Measurements from ENCODE around the gene OR52E4. TPM values are rescaled to one million over a fixed set of nuclear protein-coding genes. Genes with fewer than 3 reads are reported as not detected.

OR52E4 gene
- total and polyA plus RNA-seq, 10 of the 15 experiments (the other 5 are each of a cell fraction or from before 2014, with no cell fraction given), result not detected

DNA sequence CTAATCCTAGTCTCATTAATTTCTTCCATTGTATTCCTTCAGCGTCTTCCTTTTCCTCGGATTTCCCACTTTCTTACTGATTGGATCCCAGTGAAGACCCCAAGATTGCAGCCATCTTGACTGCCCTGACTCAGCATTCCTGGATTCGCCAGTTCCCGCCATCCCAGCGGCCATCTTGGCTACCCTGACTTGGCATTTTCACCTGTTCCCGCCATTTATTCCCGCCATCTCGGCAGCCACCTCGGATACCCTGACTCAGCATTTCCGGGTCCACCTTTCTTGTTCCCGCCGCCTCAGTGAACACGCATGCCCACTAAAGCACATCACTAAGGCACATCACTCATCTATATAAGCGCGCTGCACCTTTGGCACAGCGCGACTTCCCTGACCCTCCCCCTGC is 47.8 kb downstream of the OR52E4 start:
- Histone ChIP-seq H3K27me3 (replicated peaks in 1 of 2; ENCODE audit: control insufficient read depth in 2 of 2, insufficient read depth in 2 of 2, low read length in 1 of 2) (no peaks in the 10 kb centered on the region), H3K9ac (ENCODE audit: control insufficient read depth, insufficient read depth, low read length) (no peak overlapping the region), H3K36me3 (ENCODE audit: control insufficient read depth in 2 of 2, insufficient read depth in 2 of 2, low read length in 1 of 2) (no peaks in the 10 kb centered on the region), H3K27ac (ENCODE audit: control insufficient read depth, insufficient read depth) (no peak overlapping the region), H3K4me3 (no peak overlapping the region), H3K9me3 (replicated peaks; ENCODE audit: control insufficient read depth, insufficient read depth, low read length) (peaks cover 1% of the 10 kb centered on the region; the same call in 1 of the 3 replicates), H3K4me1 (ENCODE audit: control insufficient read depth, insufficient read depth, low read length) (no peaks in the 10 kb centered on the region), H4K20me1 (ENCODE audit: control insufficient read depth, insufficient read depth) (no peaks in the 10 kb centered on the region), H2AFZ (ENCODE audit: control insufficient read depth, low read depth, low read length) (no peak overlapping the region), H3K4me2 (ENCODE audit: control insufficient read depth, insufficient read depth) (no peak overlapping the region), H3K79me2 (ENCODE audit: control insufficient read depth, insufficient read depth, low read length) (no peaks in the 10 kb centered on the region)
- ChIA-PET CTCF (no interaction called here), SMC1A (ENCODE audit: uncharacterized antibody, unreplicated experiment) (no interaction called here), POLR2A (no interaction called here), RAD21 (ENCODE audit: unreplicated experiment) (no interaction called here)
- intact Hi-C loops (cut with micrococcal nuclease; ENCODE audit: unreplicated experiment), result no loop called here
- FAIRE-seq (no peak), ATAC-seq (no peak), DNase-seq (ENCODE audit: low read depth, low spot score) (no peak)
- in situ Hi-C loops (cut with MboI), result no loop called here
- no peak for TF ChIP-seq PAX5 (IDR thresholded peaks at IDR 0.05; ENCODE audit: borderline replicate concordance, low read depth, low read length)
- TF ChIP-seq ELK1 (IDR thresholded peaks at IDR 0.05; ENCODE audit: low read depth, low read length), result no peak
- TF ChIP-seq DPF2 (IDR thresholded peaks at IDR 0.05), result no peak
- no peak for TF ChIP-seq CHD1 (IDR thresholded peaks at IDR 0.05; ENCODE audit: low read depth, low read length)
- TF ChIP-seq, protein P1, sequence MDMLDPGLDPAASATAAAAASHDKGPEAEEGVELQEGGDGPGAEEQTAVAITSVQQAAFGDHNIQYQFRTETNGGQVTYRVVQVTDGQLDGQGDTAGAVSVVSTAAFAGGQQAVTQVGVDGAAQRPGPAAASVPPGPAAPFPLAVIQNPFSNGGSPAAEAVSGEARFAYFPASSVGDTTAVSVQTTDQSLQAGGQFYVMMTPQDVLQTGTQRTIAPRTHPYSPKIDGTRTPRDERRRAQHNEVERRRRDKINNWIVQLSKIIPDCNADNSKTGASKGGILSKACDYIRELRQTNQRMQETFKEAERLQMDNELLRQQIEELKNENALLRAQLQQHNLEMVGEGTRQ (IDR thresholded peaks at IDR 0.05; ENCODE audit: borderline replicate concordance, low read depth, low read length), result no peak
- TF ChIP-seq CEBPB (IDR thresholded peaks at IDR 0.05; ENCODE audit: borderline replicate concordance in 1 of 2, low read depth in 2 of 2, low read length in 2 of 2), result no peak
- no peak for TF ChIP-seq ZNF24 (IDR thresholded peaks at IDR 0.05)
- TF ChIP-seq MXI1 (IDR thresholded peaks at IDR 0.05; ENCODE audit: low read depth, low read length), result no peak
- TF ChIP-seq IRF3 (IDR thresholded peaks at IDR 0.05), result no peak
- no peak for TF ChIP-seq BCL11A (IDR thresholded peaks at IDR 0.05; ENCODE audit: low read depth, low read length)
- TF ChIP-seq, protein P2, sequence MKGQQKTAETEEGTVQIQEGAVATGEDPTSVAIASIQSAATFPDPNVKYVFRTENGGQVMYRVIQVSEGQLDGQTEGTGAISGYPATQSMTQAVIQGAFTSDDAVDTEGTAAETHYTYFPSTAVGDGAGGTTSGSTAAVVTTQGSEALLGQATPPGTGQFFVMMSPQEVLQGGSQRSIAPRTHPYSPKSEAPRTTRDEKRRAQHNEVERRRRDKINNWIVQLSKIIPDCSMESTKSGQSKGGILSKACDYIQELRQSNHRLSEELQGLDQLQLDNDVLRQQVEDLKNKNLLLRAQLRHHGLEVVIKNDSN (IDR thresholded peaks at IDR 0.05; ENCODE audit: borderline replicate concordance, extremely low read length, insufficient read depth, low read depth, low read length), result no peak
- TF ChIP-seq WRNIP1 (IDR thresholded peaks at IDR 0.05; ENCODE audit: borderline replicate concordance, low read depth, low read length), result no peak
- no peak for TF ChIP-seq GATAD2B (conservative IDR thresholded peaks at IDR 0.05; ENCODE audit: low read depth)
- no peak for TF ChIP-seq MYB (IDR thresholded peaks at IDR 0.05; ENCODE audit: borderline replicate concordance, low read depth, low read length)
- no peak for TF ChIP-seq SMARCA5 (IDR thresholded peaks at IDR 0.05)
- no peak for TF ChIP-seq SIX5 (IDR thresholded peaks at IDR 0.05; ENCODE audit: low read depth, low read length, severe bottlenecking)
- TF ChIP-seq HDAC6 (IDR thresholded peaks at IDR 0.05; ENCODE audit: unreplicated experiment), result no peak
- TF ChIP-seq RCOR1 (conservative IDR thresholded peaks at IDR 0.05; ENCODE audit: low read depth, low read length), result no peak
- BruUV-seq (replicated peaks), result no TSS peak
- WGBS (ENCODE audit: insufficient coverage, insufficient replicate concordance, low lambda C conversion rate, missing lambda C conversion rate), result 82% methylated on average over 17 of the region's 17 CpGs

Data from GM12878 (cell line).